Activated T-helper 17 cell treated with anti-CD3 and anti-CD28 coated beads, Interleukin-2, amount 50 U/mL, for 72 hours (primary cell): ENCODE data around the gene KSR1. TPM values are rescaled to one million over a fixed set of nuclear protein-coding genes. Genes with fewer than 3 reads are reported as not detected.
"Not testable (repeated sequence)": the region's sequence is repeated elsewhere in the genome, so short reads cannot be mapped to it uniquely, and the experiment has no call there.

Source experiments
- ATAC-seq: fragments of 150-1000 bp; cut with Tn5 transposase; replicated peaks from 2 replicates; pipeline ENCODE4 v1.10.0; 2021; ENCODE audit warnings: mild to moderate bottlenecking, moderate library complexity
- H3K27ac Mint-ChIP-seq: one replicate; pipeline ENCODE4 v1.8.0; 2022; ENCODE audit warnings: mixed read lengths
- H3K27me3 Mint-ChIP-seq: one replicate; pipeline ENCODE4 v1.8.0; 2022; ENCODE audit warnings: mixed read lengths
- H3K36me3 Mint-ChIP-seq: one replicate; pipeline ENCODE4 v1.8.0; 2022; ENCODE audit warnings: low read depth, mild to moderate bottlenecking, mixed read lengths
- H3K4me1 Mint-ChIP-seq: one replicate; pipeline ENCODE4 v1.8.0; 2022; ENCODE audit warnings: mixed read lengths
- H3K4me3 Mint-ChIP-seq: one replicate; pipeline ENCODE4 v1.8.0; 2022; ENCODE audit warnings: mild to moderate bottlenecking, mixed read lengths
- H3K9me3 Mint-ChIP-seq: one replicate; pipeline ENCODE4 v1.8.0; 2022; ENCODE audit warnings: mixed read lengths
- total RNA-seq, 2 donors: library from RNA; stranded (reverse); gene quantifications; one replicate each; pipeline ENCODE4 v1.2.3, GENCODE V29; 2022

Gene KSR1
- total RNA-seq, 2 donors from 2014 or later = 46.1 to 52.6 TPM

DNA sequence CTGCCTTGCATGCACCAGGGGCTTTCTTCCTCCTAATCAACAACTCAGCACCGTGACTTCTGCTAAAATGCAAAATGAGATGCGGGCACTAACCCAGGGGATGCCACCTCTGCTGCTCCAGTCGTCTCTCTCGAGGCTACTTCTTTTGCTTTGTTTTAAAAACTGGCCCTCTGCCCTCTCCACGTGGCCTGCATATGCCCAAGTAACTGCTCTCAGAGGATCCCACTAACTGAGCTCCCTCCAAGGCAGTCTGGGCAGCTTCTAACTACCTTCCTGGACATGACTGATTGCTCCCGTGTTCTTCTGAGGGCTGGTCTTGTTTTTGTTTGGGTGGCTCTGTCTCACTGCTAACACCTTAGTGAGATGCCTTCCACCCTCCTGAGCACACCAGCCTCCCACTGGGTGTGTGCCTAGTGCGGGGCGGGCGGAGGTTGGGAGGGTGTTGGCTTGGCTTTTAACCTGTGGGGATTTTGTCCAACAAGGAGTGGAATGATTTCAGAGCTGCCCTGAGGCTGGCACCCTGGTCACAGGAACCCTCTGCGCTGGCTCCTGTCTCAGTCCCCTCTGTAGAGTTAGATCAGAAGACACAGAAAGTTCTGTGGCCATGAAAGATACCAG lies 165.8 kb downstream of the KSR1 start:
- Mint-ChIP-seq H3K27me3 (no peaks in the 10 kb centered on the region), H3K27ac (no peak overlapping the region), H3K36me3 (peaks cover 73% of the 10 kb centered on the region), H3K4me3 (no peak overlapping the region), H3K4me1 (peaks cover 5% of the 10 kb centered on the region), H3K9me3 (no peaks in the 10 kb centered on the region)
- no peak for ATAC-seq

DNA sequence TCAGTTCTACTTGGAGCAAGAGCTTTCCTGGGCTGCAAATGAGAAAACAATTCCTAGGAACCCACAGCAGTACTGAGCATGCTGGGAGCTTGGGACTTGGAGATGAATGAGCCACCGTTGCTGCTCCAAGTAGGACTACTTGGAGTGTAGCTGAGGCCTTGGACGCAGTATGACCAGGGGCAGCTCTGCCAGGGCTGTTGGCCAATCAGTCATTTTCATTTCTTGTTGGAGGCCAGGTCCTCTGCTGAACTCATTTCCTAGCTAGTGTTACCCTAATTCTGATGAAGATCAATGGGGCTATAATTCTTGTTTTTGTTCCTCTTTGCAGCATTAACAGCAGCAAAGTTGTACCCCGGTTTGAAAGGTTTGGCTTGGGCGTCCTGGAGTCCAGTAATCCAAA lies 166.7 kb downstream of the KSR1 start:
- ATAC-seq = no peak
- H3K27me3 Mint-ChIP-seq = no peaks in the 10 kb centered on the region
- no peaks in the 10 kb centered on the region for H3K9me3 Mint-ChIP-seq
- no peak overlapping the region for H3K4me3 Mint-ChIP-seq
- H3K4me1 Mint-ChIP-seq = peaks cover 5% of the 10 kb centered on the region
- H3K27ac Mint-ChIP-seq = no peak overlapping the region
- H3K36me3 Mint-ChIP-seq = peaks cover 65% of the 10 kb centered on the region

DNA sequence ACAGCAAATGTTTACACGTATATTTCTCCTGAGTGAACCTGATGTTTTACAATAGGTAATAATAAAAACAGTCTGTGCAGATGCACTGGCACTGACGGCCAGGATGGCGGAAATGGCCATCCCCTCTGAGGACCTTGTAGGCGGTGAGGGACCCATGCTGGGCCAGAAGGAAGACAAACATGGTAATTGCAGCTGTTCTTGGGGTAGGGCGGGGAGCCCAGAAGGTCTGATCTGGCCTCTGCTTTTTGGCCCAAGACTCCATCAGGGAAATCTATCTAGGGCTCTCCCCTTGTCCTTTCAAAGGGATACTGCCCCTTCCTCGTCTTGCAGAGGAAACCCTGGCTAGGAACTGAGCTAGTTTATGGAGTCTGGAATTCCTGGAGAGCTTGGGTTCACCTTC lies 167.4 kb downstream of the KSR1 start:
- H3K9me3 Mint-ChIP-seq = no peaks in the 10 kb centered on the region
- ATAC-seq = no peak
- H3K36me3 Mint-ChIP-seq = peaks cover 58% of the 10 kb centered on the region
- H3K4me1 Mint-ChIP-seq = peaks cover 5% of the 10 kb centered on the region
- no peaks in the 10 kb centered on the region for H3K27me3 Mint-ChIP-seq
- no peak overlapping the region for H3K4me3 Mint-ChIP-seq
- no peak overlapping the region for H3K27ac Mint-ChIP-seq

DNA sequence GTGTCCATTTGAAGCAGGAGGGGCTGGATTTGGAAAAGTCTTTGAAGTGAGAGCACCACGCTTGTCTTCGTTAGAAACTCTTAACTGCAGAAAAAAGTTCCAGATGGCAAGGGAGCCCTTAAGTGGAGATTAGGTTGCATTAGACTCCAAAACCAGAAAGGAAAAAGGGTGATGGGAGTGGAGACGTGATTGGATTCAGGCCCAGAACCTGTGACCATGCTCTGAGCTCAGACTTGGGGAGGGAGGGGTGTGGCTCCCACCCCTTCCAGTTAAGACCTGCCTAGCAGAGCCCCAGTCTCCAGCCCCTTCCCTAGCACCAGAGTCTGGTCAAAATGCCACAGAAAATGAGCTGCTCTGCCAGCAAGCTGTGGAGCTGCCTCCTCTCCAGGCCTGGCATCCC lies 168.3 kb downstream of the KSR1 start:
- H3K27me3 Mint-ChIP-seq = no peaks in the 10 kb centered on the region
- ATAC-seq = no peak
- peaks cover 5% of the 10 kb centered on the region for H3K4me1 Mint-ChIP-seq
- no peak overlapping the region for H3K4me3 Mint-ChIP-seq
- H3K9me3 Mint-ChIP-seq = no peaks in the 10 kb centered on the region
- H3K36me3 Mint-ChIP-seq = peaks cover 49% of the 10 kb centered on the region
- no peak overlapping the region for H3K27ac Mint-ChIP-seq

DNA sequence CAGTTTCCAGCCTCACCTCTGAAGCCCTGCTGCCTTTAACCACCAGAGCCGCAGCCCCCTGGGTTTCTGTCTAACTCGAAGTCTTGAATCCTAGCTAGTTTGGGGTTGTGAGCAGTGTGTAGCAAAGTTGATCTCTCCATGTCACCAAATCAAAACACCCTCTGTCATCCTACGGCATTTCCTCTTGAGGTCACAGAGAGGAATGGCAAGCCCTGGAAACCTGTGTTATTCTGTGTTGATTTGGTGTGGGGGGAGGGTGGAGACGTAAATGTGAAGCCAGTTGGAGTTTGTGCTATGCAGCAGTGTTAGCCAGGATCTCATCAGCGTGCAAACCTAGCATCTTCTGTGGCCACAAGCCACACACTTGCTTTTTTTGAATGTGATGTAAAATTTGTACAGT lies 169.6 kb downstream of the KSR1 start:
- peaks cover 14% of the 10 kb centered on the region for H3K4me1 Mint-ChIP-seq
- peaks cover 36% of the 10 kb centered on the region for H3K36me3 Mint-ChIP-seq
- H3K27ac Mint-ChIP-seq = no peak overlapping the region
- ATAC-seq = no peak
- no peak overlapping the region for H3K4me3 Mint-ChIP-seq
- no peaks in the 10 kb centered on the region for H3K9me3 Mint-ChIP-seq
- H3K27me3 Mint-ChIP-seq = no peaks in the 10 kb centered on the region

DNA sequence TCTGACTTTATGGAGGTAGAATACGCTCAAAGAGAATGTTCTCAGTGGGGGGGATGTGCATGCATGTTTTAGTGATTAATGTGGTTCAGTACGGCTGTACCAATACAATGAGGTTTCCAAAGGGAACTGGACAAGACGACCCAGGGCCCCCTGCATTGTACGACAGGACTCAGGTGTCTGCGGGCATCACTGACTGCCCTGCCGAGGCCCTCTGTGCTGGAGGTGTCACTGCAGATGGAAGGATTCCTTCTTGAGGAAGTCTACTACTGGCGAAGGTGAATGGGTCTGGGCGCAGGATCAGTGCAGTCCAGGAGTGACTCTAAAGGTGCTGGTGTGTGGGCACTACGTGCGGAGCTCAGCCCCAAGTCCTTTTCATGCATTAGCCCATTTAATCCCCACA lies 171.3 kb downstream of the KSR1 start:
- ATAC-seq = no peak
- H3K27ac Mint-ChIP-seq = no peak overlapping the region
- H3K9me3 Mint-ChIP-seq = no peaks in the 10 kb centered on the region
- peaks cover 21% of the 10 kb centered on the region for H3K36me3 Mint-ChIP-seq
- no peaks in the 10 kb centered on the region for H3K27me3 Mint-ChIP-seq
- H3K4me3 Mint-ChIP-seq = no peak overlapping the region
- H3K4me1 Mint-ChIP-seq = peaks cover 23% of the 10 kb centered on the region

DNA sequence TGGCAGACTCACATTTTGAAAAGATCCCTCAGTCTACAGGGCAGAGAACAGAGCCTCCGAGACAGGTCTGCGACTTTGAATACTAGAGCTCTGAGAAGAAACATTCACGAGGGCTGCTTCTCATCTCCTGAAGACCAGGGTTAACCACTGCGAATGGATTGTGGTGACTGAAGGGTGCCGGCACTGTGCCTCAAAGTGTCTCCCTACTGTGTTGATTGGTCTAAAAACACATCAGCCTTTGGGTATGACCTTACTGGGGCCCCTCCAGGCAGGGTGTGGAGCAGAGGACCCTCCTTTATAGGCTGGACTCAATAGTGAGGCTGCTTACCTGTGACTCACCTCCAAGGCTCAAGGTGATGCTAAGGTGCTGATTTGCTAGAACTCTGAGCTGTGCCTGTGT lies 172.1 kb downstream of the KSR1 start:
- H3K27ac Mint-ChIP-seq = no peak overlapping the region
- no peaks in the 10 kb centered on the region for H3K9me3 Mint-ChIP-seq
- peaks cover 12% of the 10 kb centered on the region for H3K36me3 Mint-ChIP-seq

DNA sequence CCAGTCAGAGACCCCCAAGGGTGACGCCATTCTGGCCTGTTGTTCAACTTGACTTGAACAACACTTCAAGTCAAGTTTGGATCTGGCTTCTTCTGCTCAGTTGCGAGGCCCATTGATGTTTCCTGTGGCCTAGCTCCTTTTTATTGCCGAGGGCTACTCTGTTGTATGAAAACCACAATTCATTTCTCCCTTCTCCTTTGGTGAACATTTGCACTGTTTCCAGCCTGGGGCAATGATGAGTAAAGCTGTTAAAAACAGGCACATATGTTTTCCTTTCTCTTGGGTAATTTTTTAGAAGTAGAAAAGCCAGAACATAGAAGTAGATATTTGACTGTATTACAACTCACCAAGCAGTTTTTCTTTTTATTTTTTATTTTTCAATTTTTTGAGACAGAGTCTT lies 173.0 kb downstream of the KSR1 start:
- not testable (repeated sequence) for H3K4me3 Mint-ChIP-seq, H3K9me3 Mint-ChIP-seq, H3K36me3 Mint-ChIP-seq, H3K27me3 Mint-ChIP-seq, ATAC-seq
- peaks cover 23% of the 10 kb centered on the region for H3K4me1 Mint-ChIP-seq
- H3K27ac Mint-ChIP-seq = peak overlapping the region; percentile 53

More for the DNA sequence above, 172.1 kb downstream of the KSR1 start:
- peaks cover 23% of the 10 kb centered on the region for H3K4me1 Mint-ChIP-seq
- no peak overlapping the region for H3K4me3 Mint-ChIP-seq
- ATAC-seq = peak; percentile 41
- H3K27me3 Mint-ChIP-seq = no peaks in the 10 kb centered on the region

DNA sequence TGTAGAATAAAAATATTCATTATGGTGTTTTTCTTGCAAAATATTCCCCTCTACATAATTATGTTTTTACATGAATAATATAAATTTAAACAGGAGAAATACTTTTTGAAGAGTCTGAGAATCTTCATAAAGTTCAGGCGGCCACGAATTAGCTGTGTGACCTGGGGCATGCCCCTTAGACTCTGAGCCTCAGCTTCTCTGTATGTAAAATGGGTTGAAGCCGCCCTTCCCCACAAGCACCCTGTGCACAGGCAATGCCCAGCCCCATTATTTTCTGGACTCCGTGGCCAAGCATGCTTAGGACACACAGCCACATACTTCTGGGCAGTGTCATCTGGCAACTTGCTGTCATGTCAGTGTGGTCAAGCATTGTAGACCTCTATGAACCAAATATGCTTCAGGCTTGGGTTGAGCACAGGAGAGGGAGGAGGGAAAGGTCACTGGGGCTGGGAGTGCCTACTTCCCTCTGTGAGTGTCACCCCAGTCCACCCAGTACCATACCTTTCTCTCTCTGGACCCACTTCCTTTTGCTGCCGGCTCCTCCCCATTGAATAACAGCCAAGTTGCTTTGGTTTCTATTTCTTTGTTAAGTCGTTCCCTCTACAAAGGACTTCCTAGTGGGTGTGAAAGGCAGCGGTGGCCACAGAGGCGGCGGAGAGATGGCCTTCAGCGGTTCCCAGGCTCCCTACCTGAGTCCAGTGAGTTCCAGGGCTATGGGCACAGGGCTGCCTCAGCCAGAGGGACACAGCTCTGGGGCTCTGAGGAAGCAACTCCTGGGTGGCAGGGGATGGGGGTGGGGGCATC lies 174.6 kb downstream of the KSR1 start, which contains the start of gene LGALS9:
LGALS9 (plus strand) TSS at position 582 of the 804 bp plus-strand sequence; CDS start at position 660, 78 bp downstream.
- Mint-ChIP-seq H3K9me3 (no peaks in the 10 kb centered on the region), H3K36me3 (no peaks in the 10 kb centered on the region), H3K27ac (peak within 1 kb of the TSS; percentile 98), H3K4me3 (peak within 1 kb of the TSS; percentile 91), H3K4me1 (peaks cover 35% of the 10 kb centered on the region), H3K27me3 (no peaks in the 10 kb centered on the region)
- ATAC-seq = peak; percentile 63

DNA sequence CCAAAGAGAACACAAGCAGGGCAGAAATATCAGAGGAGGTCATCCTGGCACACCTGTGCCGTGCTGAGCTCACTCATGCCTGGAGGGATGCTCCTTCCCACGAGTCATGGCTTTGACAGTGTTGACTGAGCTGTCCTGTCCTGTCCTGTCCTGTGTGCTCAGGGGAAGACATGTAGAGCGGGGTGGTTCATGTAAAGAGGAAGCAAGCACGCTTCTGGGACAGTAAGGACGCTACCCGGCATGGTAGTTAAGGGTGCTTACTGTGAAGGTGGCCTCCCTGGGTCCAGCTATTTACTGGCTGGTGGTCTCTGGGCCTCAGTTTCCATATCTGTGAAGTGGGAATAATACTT lies 175.1 kb downstream of the KSR1 start:
- ATAC-seq = peak; percentile 75
- Mint-ChIP-seq H3K36me3 (no peaks in the 10 kb centered on the region), H3K9me3 (no peaks in the 10 kb centered on the region), H3K4me3 (peak overlapping the region; percentile 91), H3K4me1 (peaks cover 35% of the 10 kb centered on the region), H3K27ac (peak overlapping the region; percentile 98), H3K27me3 (no peaks in the 10 kb centered on the region)

DNA sequence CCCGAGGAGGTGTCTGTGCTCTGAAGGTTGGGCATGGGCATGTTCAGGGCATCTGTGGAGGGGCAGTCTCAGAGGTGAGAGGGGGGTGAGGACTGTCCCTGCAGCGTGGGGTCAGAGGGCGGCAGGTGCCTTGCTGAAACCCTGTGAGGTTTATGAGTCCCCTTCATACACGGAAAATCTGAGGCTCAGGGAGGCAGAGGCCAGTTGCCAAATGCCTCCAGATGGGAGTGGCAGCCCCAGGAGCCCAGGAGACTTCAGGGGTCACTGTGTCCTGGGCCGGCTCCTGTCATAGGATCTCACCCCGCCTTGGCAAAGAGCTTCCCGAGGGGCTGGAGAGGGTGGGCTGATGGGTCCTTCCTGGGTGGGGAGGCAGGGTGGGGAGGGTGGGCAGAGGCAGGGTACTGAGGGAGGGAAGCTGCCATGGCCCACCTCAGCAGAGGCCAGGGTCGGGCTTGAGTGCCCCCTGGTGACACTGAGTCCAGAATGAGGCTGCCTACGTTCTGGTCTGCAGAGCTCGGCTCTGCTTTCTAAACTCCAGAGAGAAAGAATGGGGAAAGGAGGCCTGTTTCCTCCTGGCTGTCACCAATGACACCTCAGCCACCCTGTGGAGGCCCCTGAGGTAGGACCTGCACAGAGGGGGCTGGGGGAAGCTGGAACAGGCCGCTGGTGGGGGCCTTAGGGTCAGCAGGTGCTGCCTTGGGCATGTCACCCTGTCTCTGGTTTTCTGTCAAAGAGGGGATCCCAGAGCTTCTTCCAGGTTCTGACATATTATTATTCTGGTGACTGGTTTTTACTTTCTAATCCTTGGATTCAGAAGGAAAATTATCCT lies 175.9 kb downstream of the KSR1 start:
- Mint-ChIP-seq H3K4me1 (peaks cover 35% of the 10 kb centered on the region), H3K4me3 (peak overlapping the region; percentile 91)

DNA sequence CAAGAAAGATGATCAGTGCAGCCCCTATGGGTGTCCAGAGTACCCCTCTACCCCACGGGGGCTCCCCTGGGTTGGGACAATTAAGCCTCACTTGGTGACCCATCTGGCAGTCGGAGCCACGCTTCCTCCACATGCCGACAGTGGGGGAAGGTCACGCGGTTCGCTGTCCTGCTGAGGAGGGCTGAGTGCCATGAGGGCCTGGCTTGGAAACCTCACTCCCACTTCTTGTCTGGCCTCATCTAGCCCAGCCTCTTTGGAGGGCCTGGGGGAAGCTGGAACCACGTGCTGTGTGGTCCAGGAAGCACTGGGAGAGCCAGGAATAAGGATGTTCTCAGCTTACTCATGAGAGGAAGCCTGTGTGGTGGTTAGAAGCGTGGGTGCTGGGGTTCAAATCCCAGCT lies 176.5 kb downstream of the KSR1 start:
- H3K36me3 Mint-ChIP-seq, H3K9me3 Mint-ChIP-seq, ATAC-seq, H3K27me3 Mint-ChIP-seq: not testable (repeated sequence)
- Mint-ChIP-seq H3K4me1 (peaks cover 35% of the 10 kb centered on the region), H3K4me3 (peak overlapping the region; percentile 91), H3K27ac (peak overlapping the region; percentile 36)

More for the DNA sequence above, 175.9 kb downstream of the KSR1 start:
- no peaks in the 10 kb centered on the region for H3K36me3 Mint-ChIP-seq
- H3K27ac Mint-ChIP-seq = peak overlapping the region; percentile 98
- no peaks in the 10 kb centered on the region for H3K9me3 Mint-ChIP-seq
- H3K27me3 Mint-ChIP-seq = no peaks in the 10 kb centered on the region
- no peak for ATAC-seq

DNA sequence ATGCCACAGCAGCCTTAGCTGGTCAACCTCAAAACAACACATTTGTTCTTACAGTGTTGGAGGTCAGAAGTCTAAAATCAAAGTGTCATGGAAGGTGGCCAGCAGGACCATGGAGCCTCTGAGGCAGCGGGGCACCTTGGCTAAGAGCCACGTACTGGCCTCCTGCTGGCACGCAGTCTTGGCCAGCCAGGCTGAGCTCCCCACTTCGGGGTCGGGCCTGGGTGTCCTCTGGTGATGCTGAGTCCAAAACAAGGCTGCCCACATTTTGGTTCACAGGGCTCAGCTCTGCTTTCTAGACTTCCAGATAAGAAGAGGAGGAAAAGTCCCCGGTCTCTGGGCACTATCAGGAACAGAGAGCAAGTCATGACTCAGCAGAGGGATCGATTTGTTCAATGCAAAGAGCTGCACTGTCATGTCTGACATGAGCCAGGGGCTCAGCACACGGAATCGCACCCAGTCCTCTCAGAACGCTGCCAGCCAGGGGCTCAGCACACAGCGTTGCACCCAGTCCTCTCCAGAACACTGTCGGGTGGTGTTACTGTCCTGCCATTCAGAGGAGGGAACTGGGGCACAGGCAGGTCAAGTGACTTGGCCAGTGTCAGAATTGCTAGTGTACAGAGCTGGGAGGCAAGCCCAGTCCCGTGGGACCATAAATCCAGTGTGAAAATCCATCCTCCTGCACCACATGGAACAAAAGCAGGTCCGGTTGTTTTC lies 177.2 kb downstream of the KSR1 start:
- H3K27ac Mint-ChIP-seq = peak overlapping the region; percentile 36
- no peaks in the 10 kb centered on the region for H3K27me3 Mint-ChIP-seq
- ATAC-seq = no peak
- H3K36me3 Mint-ChIP-seq = peaks cover 1% of the 10 kb centered on the region
- peaks cover 35% of the 10 kb centered on the region for H3K4me1 Mint-ChIP-seq
- no peak overlapping the region for H3K4me3 Mint-ChIP-seq
- H3K9me3 Mint-ChIP-seq = no peaks in the 10 kb centered on the region

DNA sequence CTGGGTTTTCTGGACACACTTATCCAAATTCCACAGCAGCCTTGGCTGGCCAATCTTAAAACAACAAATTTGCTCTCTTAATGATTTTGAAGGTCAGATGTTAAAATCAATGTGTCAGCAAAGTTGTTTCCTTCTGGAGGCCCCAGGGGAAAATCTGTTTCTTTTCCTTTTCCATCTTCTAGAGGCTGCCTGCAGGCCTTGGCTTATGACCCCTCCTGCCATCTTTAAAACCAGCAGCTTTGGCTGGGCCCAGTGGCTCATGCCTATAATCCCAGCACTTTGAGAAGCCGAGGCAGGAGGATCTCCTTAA lies 177.7 kb downstream of the KSR1 start:
- Mint-ChIP-seq H3K9me3 (no peaks in the 10 kb centered on the region), H3K4me3 (no peak overlapping the region), H3K36me3 (peaks cover 5% of the 10 kb centered on the region), H3K27ac (peak overlapping the region; percentile 36), H3K4me1 (peaks cover 35% of the 10 kb centered on the region), H3K27me3 (no peaks in the 10 kb centered on the region)
- no peak for ATAC-seq
